ENCODE measurements around the gene HMGXB3.
"Not testable (repeated sequence)": the region's sequence is repeated elsewhere in the genome, so short reads cannot be mapped to it uniquely, and the experiment has no call there.

Gene HMGXB3

DNA sequence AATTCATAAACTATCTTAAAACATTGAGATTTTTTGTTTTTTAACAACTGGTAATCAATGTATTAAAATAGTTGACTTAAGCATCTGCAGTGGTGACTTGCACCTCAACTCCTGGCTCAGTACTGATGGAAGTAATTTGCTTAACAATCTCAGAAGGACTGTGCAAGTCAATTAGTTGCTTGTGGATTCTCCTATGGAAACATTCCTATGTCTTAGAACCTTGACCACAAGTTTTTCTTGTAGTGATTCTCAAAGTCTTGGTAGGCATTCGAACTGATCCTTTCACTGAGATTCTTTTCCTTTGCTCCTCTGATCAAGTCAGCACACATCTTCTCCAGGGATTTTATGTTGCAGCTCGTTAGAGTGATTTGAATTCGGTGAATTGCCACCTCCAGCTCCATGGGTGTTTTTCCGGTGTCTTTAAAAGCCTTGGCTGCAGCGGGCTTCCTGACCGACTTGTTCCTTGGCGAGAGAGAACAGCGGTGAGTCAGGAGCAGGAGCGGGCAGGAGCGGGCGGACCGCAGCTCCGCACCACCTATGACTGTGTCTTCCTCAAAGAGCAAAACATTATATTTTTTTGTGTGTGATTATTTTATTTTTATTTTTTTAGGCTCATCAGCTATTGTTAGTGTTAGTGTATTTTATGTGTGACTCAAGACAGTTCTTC is 21.1 kb downstream of the HMGXB3 start:
- no peak for DNase-seq

DNA sequence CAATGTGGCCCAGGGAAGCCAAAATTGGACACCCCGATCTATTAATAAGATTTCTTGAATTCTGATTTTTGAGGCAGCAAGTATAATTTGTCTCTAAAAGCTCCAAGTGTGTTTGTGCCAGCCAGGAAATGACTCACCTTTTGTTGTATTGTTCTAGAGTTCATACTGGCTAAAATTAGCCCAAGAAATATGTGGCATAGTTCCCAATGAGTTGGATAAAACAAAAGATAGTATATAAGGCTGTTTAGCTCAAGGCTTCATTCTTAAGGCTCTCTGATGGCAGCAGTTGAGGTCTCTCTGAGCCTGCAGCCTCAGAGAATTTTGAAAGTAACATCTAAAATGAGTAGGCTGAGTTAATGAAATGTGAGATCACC is 21.6 kb downstream of the HMGXB3 start:
- DNase-seq, result no peak

DNA sequence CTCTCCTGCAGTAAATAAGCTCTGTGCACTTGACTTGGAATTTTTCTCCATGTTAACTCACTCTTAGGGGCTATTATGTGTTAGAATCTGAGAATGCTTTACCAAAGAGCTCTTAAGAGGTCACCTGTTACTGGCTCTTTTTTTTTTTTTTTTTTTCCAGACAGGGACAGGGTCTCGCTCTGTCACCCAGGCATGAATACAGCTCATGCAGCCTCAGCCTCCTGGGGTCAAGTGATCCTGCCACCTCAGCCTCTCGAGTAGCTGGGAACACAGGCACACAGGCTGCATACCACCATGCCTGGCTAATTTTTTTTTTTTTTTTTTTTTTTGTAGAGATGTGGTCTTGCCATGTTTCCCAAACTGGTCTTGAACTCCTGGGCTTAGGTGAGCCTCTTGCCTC is 22.1 kb downstream of the HMGXB3 start:
- DNase-seq, result no peak

DNA sequence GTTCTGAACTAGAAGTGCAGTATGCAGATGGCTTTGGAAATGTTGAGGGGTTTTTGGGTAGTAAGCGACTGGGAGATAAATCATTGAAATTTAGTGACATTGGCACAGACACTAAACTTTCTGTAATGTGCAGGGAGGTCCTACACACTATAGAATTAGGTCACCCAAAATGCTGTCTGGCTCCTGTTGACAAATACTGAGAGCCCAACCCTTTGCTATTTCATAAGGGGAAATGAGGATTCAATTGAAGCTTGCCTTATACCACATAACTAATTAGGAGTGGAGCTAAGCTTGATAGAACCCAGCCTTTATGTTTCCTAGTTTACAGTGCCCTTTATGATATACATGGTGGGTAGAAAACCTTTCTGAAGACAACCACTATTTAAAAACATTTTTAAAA is 22.6 kb downstream of the HMGXB3 start:
- no peak for DNase-seq

DNA sequence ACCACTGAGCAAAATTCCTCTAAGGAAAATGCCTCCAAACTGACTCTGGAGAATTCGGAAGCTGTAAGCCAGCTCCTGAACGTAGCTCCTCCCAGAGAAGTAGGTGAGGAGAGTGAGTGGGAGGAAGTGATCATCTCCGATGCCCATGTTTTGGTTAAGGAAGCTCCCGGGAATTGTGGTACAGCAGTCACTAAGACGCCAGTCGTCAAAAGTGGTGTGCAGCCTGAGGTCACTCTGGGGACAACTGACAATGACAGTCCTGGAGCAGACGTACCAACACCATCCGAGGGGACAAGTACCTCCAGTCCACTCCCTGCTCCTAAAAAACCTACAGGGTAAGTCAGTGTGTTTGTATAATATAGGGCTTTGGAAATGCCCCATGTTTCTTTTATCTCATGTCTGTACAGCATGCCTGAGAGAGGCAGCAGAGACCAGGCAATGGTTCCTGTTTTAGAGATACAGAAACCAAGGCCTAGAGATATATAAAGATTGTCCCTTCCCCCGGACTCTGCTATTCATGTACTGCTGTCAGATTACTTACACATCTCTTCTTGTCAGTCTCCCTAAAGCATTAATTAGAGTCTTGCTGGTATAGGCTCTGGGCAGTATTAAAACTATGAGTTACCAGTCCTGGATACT is 23.9 kb downstream of the HMGXB3 start:
- DNase-seq, result no peak

DNA sequence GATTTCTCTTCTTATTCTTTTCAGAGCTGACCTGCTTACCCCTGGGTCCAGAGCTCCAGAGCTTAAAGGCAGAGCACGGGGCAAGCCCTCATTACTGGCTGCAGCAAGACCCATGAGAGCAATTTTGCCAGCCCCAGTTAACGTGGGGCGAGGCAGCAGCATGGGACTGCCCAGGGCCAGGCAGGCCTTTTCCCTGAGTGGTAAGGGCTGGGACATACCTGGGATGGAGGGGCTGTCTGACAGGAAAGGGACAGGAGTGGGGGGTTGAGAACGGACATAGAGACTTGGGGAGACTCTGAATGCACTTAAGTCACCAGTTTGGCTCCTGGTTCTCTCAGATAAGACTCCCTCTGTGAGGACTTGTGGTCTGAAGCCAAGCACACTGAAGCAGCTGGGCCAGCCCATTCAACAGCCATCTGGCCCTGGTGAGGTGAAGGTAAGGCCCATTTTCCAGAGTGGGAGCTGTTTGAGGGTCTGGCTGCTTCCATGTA is 26.2 kb downstream of the HMGXB3 start:
- DNase-seq, result no peak

DNA sequence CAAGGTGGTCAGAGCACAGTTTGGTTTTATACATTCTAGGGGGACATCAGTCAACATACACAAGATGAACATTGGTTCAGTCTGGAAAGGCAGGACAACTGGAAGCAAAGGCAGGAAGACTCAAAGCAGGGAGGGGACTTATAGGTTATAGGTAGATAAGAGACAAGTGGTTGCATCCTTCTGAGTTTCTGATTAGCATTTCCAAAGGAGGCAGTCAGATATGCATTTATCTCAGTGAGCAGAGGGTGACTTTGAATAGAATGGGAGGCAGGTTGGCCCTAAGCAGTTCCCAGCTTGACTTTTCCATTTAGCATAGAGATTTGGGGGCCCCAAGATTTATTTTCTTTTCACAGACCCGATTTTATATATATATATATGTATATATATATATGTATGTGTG is 27.5 kb downstream of the HMGXB3 start:
- not testable (repeated sequence) for DNase-seq

DNA sequence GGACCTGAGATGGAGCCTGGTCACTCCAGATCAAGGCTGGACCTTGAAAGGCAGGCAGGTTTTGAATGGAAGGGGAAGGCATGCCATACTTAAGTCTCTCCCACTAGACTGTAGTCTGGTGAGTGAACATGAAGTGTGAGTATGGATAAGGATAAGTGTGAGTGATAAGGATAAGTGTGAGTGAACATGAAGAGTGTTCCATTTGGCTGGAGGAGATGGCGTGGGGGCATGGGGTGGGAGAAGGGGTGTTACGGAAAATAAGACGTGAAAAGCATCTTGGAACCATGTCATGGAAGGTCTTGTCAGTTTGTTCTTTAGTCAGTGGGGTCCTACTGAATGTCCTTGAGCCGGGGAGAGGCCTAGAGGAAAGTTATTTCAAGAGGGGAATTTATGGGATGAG is 32.8 kb downstream of the HMGXB3 start:
- no peak for DNase-seq

DNA sequence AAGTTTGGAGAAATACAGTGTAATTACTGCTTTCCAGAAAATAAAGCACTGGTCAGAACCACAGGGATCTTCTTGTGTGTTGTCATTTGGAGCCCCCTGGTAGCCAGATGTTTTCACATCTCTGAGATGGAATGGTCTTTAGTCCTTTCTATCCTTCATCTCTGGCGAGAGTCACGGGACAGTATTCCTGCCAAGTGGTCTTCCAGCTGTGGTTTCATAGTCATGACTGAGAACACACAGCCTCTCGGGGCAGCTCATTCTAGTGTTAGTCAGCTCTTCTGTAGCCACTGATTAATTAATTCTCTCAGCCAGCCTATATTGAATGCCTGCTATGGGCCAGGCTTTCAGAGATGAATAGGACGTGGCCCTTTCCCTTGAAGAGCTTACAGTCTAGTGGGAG is 34.1 kb downstream of the HMGXB3 start:
- no peak for DNase-seq

DNA sequence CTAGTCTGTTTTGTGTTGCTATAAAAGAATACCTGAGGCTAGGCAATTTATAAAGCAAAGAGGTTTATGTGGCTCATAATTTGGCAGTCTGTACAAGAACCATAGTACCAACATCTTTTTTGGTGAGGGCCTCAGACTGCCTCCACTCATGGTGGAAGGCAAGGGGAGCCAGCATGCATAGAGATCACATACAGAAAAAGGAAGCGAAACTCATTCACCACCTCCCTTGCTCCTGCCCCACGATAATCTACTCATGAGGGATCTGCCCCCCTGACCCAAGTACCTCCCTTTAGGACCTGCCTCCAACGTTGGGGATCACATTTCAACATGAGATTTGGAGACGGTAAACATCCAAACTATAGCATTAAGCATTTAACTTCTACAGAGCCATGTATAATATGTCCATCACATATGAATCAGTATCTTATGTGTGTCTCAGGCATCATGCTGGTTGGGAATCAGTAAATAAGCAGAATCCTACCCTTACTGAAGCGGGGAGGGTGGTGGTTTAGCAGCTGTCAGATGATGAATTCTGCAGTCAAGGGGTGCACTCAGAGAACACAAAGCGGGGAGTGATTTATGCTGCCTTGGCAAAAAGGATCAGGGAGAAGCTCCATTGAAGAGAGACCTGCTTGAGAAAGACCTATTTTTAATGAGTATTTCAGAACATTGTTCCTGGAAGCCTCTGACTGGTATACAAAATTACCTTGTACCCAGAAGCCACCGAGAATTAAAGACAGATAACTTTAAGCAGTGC is 34.8 kb downstream of the HMGXB3 start:
- peak in 1 of 2 donors; percentile 15 for DNase-seq

DNA sequence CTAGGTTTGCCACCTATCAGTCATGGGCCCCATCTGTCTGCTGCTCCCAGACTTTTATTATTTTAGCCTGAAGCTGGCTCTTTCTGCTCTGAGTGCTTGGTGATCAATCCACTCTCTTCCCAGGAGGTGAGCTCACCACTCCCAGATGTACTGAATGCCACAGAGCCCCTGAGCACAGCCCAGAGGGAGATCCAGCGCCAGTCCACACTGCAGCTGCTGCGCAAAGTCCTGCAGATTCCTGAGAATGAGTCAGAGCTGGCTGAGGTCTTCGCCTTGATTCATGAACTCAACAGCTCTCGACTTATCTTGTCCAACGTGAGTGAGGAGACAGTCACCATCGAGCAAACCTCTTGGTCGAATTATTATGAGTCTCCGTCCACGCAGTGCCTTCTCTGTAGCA is 36.0 kb downstream of the HMGXB3 start:
- DNase-seq, result no peak

DNA sequence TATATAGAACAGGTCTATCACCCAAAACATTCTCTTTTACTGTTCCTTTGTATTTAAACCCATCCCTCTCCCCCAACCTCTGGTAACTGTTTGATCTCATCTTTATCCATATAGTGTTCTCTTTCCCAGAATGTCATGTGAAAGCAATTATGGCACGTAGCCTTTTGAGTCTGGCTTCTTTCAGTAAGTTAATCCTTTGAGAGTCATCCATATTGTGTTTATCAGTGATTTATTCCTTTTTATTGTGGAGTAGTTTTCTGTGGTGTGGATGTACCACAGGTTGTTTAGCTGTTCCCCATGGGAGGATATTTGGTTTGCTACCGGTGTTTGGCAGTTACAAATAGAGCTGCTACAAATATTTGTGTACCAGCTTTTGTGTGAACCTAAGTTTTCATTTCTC is 38.0 kb downstream of the HMGXB3 start:
- no peak for DNase-seq

DNA sequence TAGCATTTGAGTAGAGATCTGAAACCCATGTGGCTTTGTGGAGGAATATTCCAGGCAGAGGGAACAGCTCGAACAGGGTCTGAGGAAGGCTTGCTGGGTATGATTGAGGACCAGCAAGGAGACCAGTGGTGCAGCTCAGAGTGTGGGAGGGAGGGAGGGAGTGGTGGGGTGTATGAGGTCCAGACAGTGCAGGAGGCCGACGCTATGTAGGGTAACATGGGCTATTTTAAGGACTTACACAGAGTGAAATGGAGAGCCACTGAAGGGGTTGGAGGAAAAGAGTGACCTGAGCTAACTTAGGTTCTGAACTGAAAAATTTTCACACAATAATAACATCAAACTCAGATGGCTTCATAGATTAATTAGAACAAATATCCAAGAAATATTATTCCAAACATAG is 41.9 kb downstream of the HMGXB3 start:
- no peak for DNase-seq

DNA sequence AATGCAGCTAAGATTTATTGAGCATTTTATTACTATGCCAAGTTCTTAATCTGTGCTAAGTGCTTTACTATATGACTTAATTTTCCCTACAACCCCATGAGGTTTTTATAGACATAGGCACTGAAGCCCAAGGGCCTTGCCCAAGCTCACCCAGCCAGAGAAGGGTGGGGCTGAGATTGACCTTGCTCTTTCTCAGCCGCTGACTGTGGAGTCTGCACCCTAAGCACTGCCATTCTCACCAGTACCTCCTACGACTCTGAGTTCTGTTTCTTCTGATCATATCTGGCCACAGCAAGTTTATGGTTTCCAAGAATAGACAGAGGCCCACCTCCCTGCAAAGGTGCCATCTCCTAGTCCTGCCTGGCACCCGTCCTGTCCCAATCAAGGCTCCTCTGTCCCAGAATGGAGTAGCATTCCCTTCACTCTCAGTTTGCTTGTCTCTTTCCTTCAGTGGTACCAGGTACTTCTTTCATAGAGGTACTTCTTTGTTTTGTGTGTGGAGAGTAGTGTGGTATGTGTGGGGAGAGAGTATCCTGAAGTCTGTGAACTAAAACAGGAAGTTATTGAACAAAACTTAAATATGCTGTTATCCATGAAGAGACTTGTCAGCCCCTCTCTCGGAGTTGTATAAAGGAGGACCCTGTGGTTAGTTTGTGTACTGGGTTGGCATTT is 43.3 kb downstream of the HMGXB3 start:
- DNase-seq, result no peak

DNA sequence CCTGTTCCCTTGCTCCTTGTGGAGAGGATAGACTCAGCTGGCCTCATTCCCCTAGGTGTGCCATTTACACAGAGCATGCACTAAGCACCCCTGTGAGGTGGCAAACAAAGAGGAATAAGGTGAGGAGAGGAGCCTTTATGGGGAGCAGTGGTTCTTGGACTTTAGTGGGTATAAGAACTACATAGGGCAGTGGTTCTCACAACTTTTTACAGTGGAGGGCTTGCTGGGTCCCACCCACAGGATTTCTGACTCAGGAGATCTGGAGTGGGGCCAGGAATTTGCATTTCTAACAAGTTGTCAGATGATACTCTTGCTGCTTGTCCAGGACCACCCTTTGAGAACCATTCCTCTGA is 43.8 kb downstream of the HMGXB3 start:
- no peak for DNase-seq

DNA sequence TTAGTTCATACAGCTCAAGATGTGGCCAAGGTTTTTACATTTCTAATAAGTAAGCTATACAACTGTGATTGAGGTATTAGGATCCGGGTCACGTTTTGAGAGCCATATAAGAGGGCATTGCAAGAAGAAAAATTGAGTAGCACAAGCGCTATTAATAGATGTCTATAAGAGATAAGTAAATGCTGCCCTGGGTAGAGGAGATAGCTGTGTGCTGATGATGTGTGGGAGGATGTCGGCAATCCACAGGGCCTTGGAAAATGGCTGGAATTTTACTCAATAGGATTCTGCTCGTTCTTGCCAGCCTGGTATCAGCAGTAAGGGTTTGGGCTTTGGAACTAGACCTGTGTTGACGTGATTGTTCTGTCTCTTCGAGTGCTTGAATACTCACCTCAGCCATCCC is 44.2 kb downstream of the HMGXB3 start:
- no peak for DNase-seq

DNA sequence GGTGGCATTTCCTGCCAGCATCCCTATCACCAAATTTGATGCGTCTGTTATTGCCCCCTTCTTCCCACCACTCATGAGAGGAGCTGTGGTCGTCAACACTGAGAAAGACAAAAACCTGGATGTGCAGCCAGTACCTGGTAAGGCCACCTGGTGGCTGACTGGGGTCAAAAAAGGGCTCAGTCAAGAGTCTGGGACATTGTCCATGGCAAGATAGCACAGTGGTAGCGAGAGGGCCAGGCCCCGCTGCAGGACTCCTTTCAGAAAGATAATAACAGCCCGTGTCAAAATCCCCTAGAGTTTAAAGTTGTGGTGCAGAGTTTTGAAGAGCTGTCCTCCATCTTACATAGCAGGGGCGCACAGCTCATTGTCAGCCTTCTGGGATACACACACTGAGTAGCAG is 45.0 kb downstream of the HMGXB3 start:
- DNase-seq, result no peak

DNA sequence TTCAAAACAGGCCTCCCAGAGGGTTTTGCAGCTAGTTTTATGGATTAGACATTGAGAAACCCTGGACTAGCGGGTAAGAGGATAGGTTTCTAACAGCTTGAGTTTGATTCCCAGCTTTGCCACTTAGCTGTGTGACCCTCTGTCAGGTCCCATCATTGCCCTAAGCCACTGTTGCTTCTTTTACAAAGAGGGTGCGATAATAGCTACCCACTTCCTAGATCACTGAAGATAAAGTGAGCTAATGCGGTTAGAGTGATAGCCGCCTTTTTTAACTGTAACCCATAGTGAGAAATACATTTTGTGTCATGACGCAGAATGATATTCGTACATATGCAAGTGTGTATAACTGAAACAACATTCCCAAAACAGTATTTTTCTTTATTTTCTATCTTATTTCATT is 45.5 kb downstream of the HMGXB3 start:
- no peak for DNase-seq

DNA sequence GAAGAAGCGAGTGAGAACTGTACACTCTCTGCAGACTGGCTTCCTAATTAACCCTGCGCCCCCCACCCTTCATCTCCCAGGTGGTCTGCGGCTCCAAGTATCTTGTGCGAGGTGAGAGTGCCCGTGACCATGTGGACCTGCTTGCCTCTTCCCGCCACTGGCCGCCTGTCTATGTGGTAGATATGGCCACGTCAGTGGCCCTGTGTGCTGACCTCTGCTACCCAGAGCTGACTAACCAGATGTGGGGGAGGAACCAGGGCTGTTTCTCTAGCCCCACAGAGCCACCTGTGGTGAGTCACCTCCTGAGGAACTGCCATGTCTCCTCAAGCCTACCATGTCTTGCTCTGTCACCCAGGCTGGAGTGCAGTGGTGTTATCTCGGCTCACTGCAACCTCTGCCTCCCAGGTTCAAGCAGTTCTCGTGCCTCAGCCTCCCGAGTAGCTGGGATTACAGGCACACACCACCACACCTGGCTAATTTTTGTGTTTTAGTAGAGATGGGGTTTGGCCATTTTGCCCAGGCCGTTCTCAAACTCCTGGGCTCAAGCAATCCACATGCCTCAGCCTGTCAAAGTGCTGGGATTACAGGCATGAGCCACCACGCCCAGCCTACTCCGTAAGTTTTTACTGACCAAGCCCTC is 49.8 kb downstream of the HMGXB3 start:
- DNase-seq, result peak in 1 of 2 donors; percentile 47

DNA sequence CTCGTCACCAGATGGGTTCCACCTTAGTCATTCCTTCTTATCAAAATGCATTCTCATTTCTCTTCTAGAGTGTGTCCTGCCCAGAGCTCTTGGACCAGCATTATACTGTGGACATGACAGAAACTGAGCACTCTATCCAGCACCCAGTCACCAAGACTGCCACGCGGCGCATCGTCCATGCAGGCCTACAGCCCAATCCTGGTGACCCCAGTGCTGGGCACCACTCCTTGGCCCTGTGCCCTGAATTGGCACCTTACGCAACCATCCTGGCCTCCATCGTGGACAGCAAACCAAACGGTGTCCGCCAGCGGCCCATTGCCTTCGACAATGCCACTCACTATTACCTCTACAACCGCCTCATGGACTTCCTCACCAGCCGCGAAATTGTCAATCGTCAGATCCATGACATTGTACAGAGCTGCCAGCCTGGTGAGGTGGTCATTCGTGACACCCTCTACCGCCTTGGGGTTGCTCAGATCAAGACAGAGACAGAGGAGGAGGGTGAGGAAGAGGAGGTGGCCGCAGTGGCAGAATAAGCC is 51.2 kb downstream of the HMGXB3 start:
- DNase-seq, result no peak

DNA sequence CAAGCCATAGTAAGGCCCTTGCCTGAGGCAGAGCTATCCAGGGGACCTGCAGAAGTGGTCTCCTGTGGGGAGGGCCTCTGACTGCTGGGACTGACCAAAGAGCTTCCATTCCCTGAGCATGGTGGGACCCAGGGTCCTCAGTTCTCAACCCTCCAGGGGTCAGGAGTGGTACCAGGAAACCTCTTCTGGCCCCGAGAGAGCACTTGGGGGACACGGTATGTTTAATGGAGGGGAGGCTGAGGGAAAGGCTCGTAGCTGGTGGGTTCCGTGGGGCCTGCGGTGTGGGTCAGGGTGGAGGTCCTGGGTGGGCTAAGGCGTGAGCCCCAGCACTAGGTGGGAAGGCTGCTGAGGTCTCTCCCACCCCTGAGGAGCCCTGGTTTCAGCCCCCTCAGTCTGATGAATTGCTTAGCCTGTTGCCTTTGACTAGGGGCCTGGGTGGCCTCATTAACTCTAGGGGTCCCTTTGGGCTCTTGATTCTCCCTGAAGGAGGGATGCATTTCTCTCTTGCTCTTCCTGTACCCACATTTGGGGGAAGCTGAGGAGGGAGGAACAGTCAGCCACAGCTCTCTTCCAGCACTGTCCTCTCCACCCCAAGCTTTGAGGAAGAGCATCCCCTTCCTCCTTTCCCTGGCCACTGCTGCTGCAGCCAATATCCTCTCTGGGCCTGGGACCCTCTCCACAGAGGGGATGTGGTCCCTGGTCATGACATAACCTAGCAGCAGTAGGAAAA is 51.9 kb downstream of the HMGXB3 start:
- DNase-seq, result peak in 1 of 2 donors; percentile 40

Measured in inflammatory macrophage treated with lipopolysaccharide for 1 hour (primary cell).